ENCODE results near the gene RNF40. TPM values are rescaled to one million over a fixed set of nuclear protein-coding genes. Genes with fewer than 3 reads are reported as not detected.

RNF40 gene
- total and polyA plus RNA-seq, 2 donors (not counting 1 experiment from before 2014, with no cell fraction given): 42.0 to 56.8 TPM

- Histone ChIP-seq H3K4me2 (ENCODE audit: extremely low read depth, insufficient read depth, low read length) (no peak overlapping the region), H3K4me1 (ENCODE audit: control insufficient read depth, extremely low read depth, insufficient read depth, low read length) (peaks cover 6% of the 10 kb centered on the region), H3K27me3 (ENCODE audit: control insufficient read depth, insufficient read depth, low read length) (no peaks in the 10 kb centered on the region), H3K4me3 (replicated peaks in 1 of 4; ENCODE audit: control extremely low read depth in 1 of 4, insufficient read depth in 1 of 4, low read depth in 3 of 4, low read length in 4 of 4) (no peak overlapping the region), H3K27ac (ENCODE audit: insufficient read depth, low read length) (no peak overlapping the region), H2AFZ (ENCODE audit: low read length) (no peak overlapping the region), H3K79me2 (ENCODE audit: control insufficient read depth, insufficient read depth, low read length) (peaks cover 19% of the 10 kb centered on the region), H3K9me3 (ENCODE audit: control insufficient read depth, insufficient read depth, low read depth, low read length) (no peaks in the 10 kb centered on the region), H3K36me3 (ENCODE audit: control insufficient read depth, insufficient read depth, low read length) (peaks cover 56% of the 10 kb centered on the region), H4K20me1 (ENCODE audit: control insufficient read depth, extremely low read depth, insufficient read depth, low read length) (no peaks in the 10 kb centered on the region), H3K9ac (ENCODE audit: insufficient read depth, low read length) (no peak overlapping the region)
- no peak for DNase-seq (ENCODE audit: low read depth in 2 of 2)
- TF ChIP-seq CTCF (conservative IDR thresholded peaks at IDR 0.05 in 1 of 2, IDR thresholded peaks at IDR 0.05 in 1 of 2; ENCODE audit: low read depth in 1 of 2, low read length in 2 of 2) (no peak), EZH2 (IDR thresholded peaks at IDR 0.05; ENCODE audit: low read length, missing control alignments) (no peak)
Measured at GRCh38 chr16:30767767-30768465, 5.8 kb downstream of the RNF40 start.

- H3K9ac ChIP-seq (ENCODE audit: insufficient read depth, low read length): no peak overlapping the region
- H3K4me1 ChIP-seq (ENCODE audit: control insufficient read depth, extremely low read depth, insufficient read depth, low read length): no peaks in the 10 kb centered on the region
- no peak for DNase-seq (ENCODE audit: low read depth in 2 of 2)
- no peak overlapping the region for H3K4me3 ChIP-seq (replicated peaks in 1 of 4; ENCODE audit: control extremely low read depth in 1 of 4, insufficient read depth in 1 of 4, low read depth in 3 of 4, low read length in 4 of 4)
- peaks cover 58% of the 10 kb centered on the region for H3K36me3 ChIP-seq (ENCODE audit: control insufficient read depth, insufficient read depth, low read length)
- H3K27ac ChIP-seq (ENCODE audit: insufficient read depth, low read length): no peak overlapping the region
- H3K4me2 ChIP-seq (ENCODE audit: extremely low read depth, insufficient read depth, low read length): no peak overlapping the region
- no peak overlapping the region for H2AFZ ChIP-seq (ENCODE audit: low read length)
- no peak for TF ChIP-seq EZH2 (IDR thresholded peaks at IDR 0.05; ENCODE audit: low read length, missing control alignments)
- no peak for TF ChIP-seq CTCF (conservative IDR thresholded peaks at IDR 0.05 in 1 of 2, IDR thresholded peaks at IDR 0.05 in 1 of 2; ENCODE audit: low read depth in 1 of 2, low read length in 2 of 2)
- H4K20me1 ChIP-seq (ENCODE audit: control insufficient read depth, extremely low read depth, insufficient read depth, low read length): no peaks in the 10 kb centered on the region
- no peaks in the 10 kb centered on the region for H3K27me3 ChIP-seq (ENCODE audit: control insufficient read depth, insufficient read depth, low read length)
- H3K79me2 ChIP-seq (ENCODE audit: control insufficient read depth, insufficient read depth, low read length): peaks cover 11% of the 10 kb centered on the region
- no peaks in the 10 kb centered on the region for H3K9me3 ChIP-seq (ENCODE audit: control insufficient read depth, insufficient read depth, low read depth, low read length)
Measured at GRCh38 chr16:30768583-30769181, 6.6 kb downstream of the RNF40 start.

- Histone ChIP-seq H3K9me3 (ENCODE audit: control insufficient read depth, insufficient read depth, low read depth, low read length) (no peaks in the 10 kb centered on the region), H4K20me1 (ENCODE audit: control insufficient read depth, extremely low read depth, insufficient read depth, low read length) (no peaks in the 10 kb centered on the region), H3K4me2 (ENCODE audit: extremely low read depth, insufficient read depth, low read length) (no peak overlapping the region), H3K9ac (ENCODE audit: insufficient read depth, low read length) (no peak overlapping the region), H3K79me2 (ENCODE audit: control insufficient read depth, insufficient read depth, low read length) (peaks cover 2% of the 10 kb centered on the region), H2AFZ (ENCODE audit: low read length) (no peak overlapping the region), H3K4me3 (replicated peaks in 1 of 4; ENCODE audit: control extremely low read depth in 1 of 4, insufficient read depth in 1 of 4, low read depth in 3 of 4, low read length in 4 of 4) (no peak overlapping the region), H3K36me3 (ENCODE audit: control insufficient read depth, insufficient read depth, low read length) (peaks cover 57% of the 10 kb centered on the region), H3K4me1 (ENCODE audit: control insufficient read depth, extremely low read depth, insufficient read depth, low read length) (no peaks in the 10 kb centered on the region), H3K27ac (ENCODE audit: insufficient read depth, low read length) (no peak overlapping the region), H3K27me3 (ENCODE audit: control insufficient read depth, insufficient read depth, low read length) (no peaks in the 10 kb centered on the region)
- TF ChIP-seq EZH2 (IDR thresholded peaks at IDR 0.05; ENCODE audit: low read length, missing control alignments) (no peak), CTCF (conservative IDR thresholded peaks at IDR 0.05 in 1 of 2, IDR thresholded peaks at IDR 0.05 in 1 of 2; ENCODE audit: low read depth in 1 of 2, low read length in 2 of 2) (no peak)
- DNase-seq (ENCODE audit: low read depth in 2 of 2): no peak
Measured at GRCh38 chr16:30769379-30770089, 7.4 kb downstream of the RNF40 start.
